Measurements from ENCODE around the gene TBCD. TPM values are rescaled to one million over a fixed set of nuclear protein-coding genes. Genes with fewer than 3 reads are reported as not detected.

TBCD gene
- polyA plus RNA-seq, 1 donor from 2014 or later: 67.2 TPM

DNA sequence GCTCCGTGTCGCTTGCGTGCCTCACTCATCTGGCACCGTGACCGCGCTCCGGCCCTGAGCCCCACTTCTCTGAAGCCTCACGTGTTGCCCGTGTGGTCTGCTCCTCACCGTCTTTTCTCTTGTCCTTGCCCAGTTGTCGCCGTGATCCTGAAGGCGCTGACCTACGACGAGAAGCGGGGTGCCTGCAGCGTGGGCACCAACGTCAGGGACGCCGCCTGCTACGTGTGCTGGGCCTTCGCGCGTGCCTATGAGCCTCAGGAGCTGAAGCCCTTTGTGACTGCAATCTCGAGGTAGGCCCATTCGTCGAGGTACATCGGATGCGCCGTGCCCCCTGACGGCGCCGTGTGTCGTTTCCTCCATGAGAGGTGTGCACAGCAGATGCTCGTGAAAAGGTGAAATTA lies 118.2 kb downstream of the TBCD start:
- no peaks in the 10 kb centered on the region for H3K9me3 ChIP-seq (ENCODE audit: low read length)
- no peak overlapping the region for H3K4me2 ChIP-seq (ENCODE audit: low read length)
- H3F3A ChIP-seq (ENCODE audit: insufficient read depth, low read length, poor library complexity, severe bottlenecking): no peaks in the 10 kb centered on the region
- no peak overlapping the region for H2AFZ ChIP-seq (ENCODE audit: low read depth, low read length)
- H3K9me2 ChIP-seq (ENCODE audit: insufficient read depth, low read length): no peaks in the 10 kb centered on the region
- H3K79me2 ChIP-seq (replicated peaks; ENCODE audit: insufficient read depth, low read length): no peaks in the 10 kb centered on the region
- no peaks in the 10 kb centered on the region for H4K20me1 ChIP-seq (ENCODE audit: insufficient read depth)
- peaks cover 6% of the 10 kb centered on the region for H3K36me3 ChIP-seq (ENCODE audit: insufficient read depth, low read length)
- H3K9ac ChIP-seq (ENCODE audit: low read length): no peak overlapping the region
- H3K4me3 ChIP-seq (ENCODE audit: low read length): no peak overlapping the region
- TF ChIP-seq REST (IDR thresholded peaks at IDR 0.05; ENCODE audit: borderline replicate concordance) (no peak), CTCF (IDR thresholded peaks at IDR 0.05; ENCODE audit: poor library complexity, severe bottlenecking) (no peak), EZH2 (IDR thresholded peaks at IDR 0.05; ENCODE audit: borderline replicate concordance, insufficient read depth, low read length, poor library complexity, severe bottlenecking) (no peak), RAD21 (conservative IDR thresholded peaks at IDR 0.05) (no peak), POLR2AphosphoS5 (IDR thresholded peaks at IDR 0.05) (no peak), SMC3 (conservative IDR thresholded peaks at IDR 0.05; ENCODE audit: poor library complexity) (no peak), MXI1 (conservative IDR thresholded peaks at IDR 0.05; ENCODE audit: poor library complexity, severe bottlenecking) (no peak), TAF1 (IDR thresholded peaks at IDR 0.05; ENCODE audit: low read depth) (no peak), EP300 (conservative IDR thresholded peaks at IDR 0.05; ENCODE audit: poor library complexity, severe bottlenecking) (no peak)
- H3K27me3 ChIP-seq (ENCODE audit: insufficient read depth, low read depth, low read length): no peaks in the 10 kb centered on the region
- no peak overlapping the region for H3K27ac ChIP-seq (ENCODE audit: low read length)

- Histone ChIP-seq H3K4me3 (ENCODE audit: low read length) (no peak overlapping the region), H3K36me3 (ENCODE audit: insufficient read depth, low read length) (peaks cover 6% of the 10 kb centered on the region), H3K79me2 (replicated peaks; ENCODE audit: insufficient read depth, low read length) (no peaks in the 10 kb centered on the region), H2AFZ (ENCODE audit: low read depth, low read length) (no peak overlapping the region), H4K20me1 (ENCODE audit: insufficient read depth) (no peaks in the 10 kb centered on the region), H3K9me3 (ENCODE audit: low read length) (no peaks in the 10 kb centered on the region), H3K27ac (ENCODE audit: low read length) (no peak overlapping the region), H3K27me3 (ENCODE audit: insufficient read depth, low read depth, low read length) (no peaks in the 10 kb centered on the region), H3F3A (ENCODE audit: insufficient read depth, low read length, poor library complexity, severe bottlenecking) (no peaks in the 10 kb centered on the region), H3K9me2 (ENCODE audit: insufficient read depth, low read length) (no peaks in the 10 kb centered on the region), H3K4me2 (ENCODE audit: low read length) (no peak overlapping the region), H3K9ac (ENCODE audit: low read length) (no peak overlapping the region)
- no peak for TF ChIP-seq EZH2 (IDR thresholded peaks at IDR 0.05; ENCODE audit: borderline replicate concordance, insufficient read depth, low read length, poor library complexity, severe bottlenecking)
- TF ChIP-seq REST (IDR thresholded peaks at IDR 0.05; ENCODE audit: borderline replicate concordance): no peak
- TF ChIP-seq CTCF (IDR thresholded peaks at IDR 0.05; ENCODE audit: poor library complexity, severe bottlenecking): no peak
- TF ChIP-seq POLR2AphosphoS5 (IDR thresholded peaks at IDR 0.05): no peak
- TF ChIP-seq EP300 (conservative IDR thresholded peaks at IDR 0.05; ENCODE audit: poor library complexity, severe bottlenecking): no peak
- no peak for TF ChIP-seq TAF1 (IDR thresholded peaks at IDR 0.05; ENCODE audit: low read depth)
Measured at GRCh38 chr17:82870541-82870940, 118.7 kb downstream of the TBCD start.

Data from neural cell (in vitro differentiated cells).